ENCODE results near the gene MRPL43. TPM values are rescaled to one million over a fixed set of nuclear protein-coding genes. Genes with fewer than 3 reads are reported as not detected.

MRPL43 gene
- polyA plus RNA-seq, 1 donor: 73.6 TPM

- no peak for DNase-seq (ENCODE audit: low read depth)
Observed at GRCh38 chr10:101020427-101021075, 33.3 kb upstream of the MRPL43 start.

GRCh38 chr10:101019440-101019703 is 32.1 kb upstream of the MRPL43 start:
- no peak for DNase-seq (ENCODE audit: low read depth)

- DNase-seq (ENCODE audit: low read depth): no peak
Observed at GRCh38 chr10:101018600-101019439, 31.5 kb upstream of the MRPL43 start.

DNA sequence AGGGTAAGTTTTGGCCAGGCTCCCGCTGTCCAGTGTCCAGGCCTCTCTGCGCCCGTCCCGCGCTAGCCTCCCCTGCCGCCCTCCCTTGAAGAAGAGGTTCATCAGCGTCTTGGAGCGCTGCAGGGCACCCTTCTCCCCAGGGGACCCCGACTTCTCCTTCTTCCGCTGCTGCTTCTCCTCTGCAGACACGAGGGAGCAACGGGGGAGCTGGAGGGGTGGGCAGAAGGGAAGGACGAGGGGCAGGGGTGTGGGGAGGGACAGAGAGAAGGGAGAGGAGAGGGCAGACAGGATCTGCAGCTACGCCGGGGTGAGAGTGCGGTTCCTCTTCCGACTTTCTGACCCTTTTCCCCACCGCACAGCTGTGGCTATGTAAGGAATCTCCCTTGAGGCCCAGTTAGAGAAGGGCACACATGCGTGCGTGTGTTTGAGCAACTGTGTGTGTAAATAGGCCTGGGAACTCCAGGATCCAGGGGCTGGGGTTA is 30.9 kb upstream of the MRPL43 start:
- DNase-seq (ENCODE audit: low read depth): no peak

DNA sequence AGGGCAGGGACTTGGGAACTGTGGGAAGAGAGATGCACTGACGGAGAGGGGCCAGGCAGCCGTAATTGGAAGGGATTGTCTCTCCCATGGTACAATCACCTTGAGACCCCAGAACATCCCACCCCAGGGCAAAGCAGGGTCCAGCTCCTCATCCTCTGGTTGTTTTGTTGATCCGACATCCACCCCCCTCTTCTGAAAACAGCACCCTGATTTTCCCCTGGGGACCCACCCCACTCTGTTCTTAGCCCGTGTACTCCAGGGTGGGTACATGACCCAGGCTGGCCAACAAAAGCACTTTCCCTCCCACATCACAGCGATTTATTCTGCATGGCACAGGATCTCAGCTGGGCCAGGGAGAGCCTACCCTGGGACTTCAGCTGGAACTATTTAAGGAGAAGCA is 29.5 kb upstream of the MRPL43 start:
- DNase-seq (ENCODE audit: low read depth): no peak

- no peak for DNase-seq (ENCODE audit: low read depth)
Observed at GRCh38 chr10:101015582-101015973, 28.3 kb upstream of the MRPL43 start.

GRCh38 chr10:101014966-101015581 is 27.8 kb upstream of the MRPL43 start:
- DNase-seq (ENCODE audit: low read depth): no peak

- no peak for DNase-seq (ENCODE audit: low read depth)
Observed at GRCh38 chr10:101014230-101014884, 27.1 kb upstream of the MRPL43 start.

GRCh38 chr10:101013365-101013825 is 26.1 kb upstream of the MRPL43 start:
- DNase-seq (ENCODE audit: low read depth): no peak

DNA sequence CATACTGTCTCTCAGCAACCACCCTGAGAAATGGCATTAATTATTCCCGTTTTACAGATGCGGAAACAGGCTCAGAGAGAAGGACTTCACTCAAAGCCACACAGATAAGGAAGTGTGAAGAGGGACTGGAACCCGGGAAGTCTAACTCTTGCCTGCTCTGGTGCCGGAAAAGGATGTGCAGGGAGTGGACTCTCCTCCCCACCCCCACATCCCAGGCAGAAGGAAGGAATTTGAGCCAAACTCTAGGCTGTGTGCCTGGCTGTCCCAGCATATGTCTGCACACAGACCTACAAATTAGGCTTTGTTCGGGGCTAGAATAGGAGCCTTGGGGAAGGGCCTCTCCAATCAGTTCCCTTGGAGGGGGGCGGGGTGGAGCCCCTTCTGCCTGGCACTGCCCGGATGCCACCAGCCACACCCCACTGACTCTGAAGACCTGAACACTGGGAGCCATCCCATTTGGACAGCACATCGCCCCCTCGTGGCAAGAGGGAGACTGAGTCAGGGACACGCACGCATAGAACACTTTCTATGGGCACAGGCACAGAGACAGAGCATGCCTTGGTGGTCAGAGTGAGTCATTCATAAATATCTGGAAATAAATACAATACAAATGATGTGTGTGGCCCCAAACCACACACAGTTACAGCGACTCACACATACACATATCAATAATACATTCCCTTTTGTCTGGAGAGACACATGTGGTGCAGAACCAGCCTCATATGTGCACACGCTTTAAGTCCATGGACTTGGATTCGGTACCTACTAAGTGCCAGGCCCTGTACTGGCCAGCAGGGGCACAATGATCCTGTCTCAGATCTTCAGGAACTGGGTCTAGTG is 25.4 kb upstream of the MRPL43 start:
- DNase-seq (ENCODE audit: low read depth): no peak

DNA sequence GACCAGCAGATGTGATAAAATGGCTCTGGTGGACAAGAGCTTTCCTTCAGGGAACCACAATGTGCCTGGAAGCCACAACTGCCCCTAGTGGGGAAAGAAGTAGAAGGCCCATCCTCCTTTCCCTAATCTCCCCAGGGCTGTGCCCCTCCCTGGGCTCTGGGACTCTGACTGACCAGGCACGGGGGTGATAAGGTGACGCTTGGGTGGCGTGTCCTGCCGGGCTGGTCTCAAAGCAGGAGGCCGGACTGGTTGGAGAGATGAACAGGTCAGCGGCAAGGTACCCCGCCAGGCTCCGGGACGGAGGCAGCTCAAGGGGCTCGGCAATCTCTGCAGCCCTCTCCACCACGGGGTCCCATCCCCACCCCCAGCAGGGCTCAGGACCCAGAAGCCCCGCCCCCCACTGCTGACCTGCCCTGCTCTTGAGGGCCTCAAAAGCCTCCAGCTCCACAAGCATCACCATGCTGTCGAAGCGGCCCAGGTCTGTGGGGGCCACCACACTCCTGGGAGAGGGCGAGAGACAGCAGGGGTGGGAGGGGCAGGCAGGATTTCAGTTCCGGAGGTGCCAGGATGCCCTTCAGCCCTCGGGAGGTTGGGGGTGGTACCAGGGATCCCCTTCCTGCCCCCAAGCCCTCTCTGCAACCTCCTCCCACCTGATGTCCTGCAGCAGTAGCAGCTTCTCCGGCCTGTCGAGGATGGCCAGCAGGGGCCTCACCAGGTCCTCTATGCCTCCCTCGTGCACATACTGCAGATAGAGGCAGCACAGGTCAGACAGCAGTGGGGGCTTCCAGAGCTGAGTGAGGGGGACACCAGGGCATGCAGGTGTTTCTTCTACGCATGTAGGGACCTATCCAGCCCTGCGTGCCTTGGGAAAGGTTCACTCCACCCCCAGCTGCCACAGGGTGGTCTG is 24.5 kb upstream of the MRPL43 start:
- DNase-seq (ENCODE audit: low read depth): no peak

- no peak for DNase-seq (ENCODE audit: low read depth)
Observed at GRCh38 chr10:101010329-101010728, 23.0 kb upstream of the MRPL43 start.

GRCh38 chr10:101008823-101009423 is 21.6 kb upstream of the MRPL43 start:
- DNase-seq (ENCODE audit: low read depth): no peak

DNA sequence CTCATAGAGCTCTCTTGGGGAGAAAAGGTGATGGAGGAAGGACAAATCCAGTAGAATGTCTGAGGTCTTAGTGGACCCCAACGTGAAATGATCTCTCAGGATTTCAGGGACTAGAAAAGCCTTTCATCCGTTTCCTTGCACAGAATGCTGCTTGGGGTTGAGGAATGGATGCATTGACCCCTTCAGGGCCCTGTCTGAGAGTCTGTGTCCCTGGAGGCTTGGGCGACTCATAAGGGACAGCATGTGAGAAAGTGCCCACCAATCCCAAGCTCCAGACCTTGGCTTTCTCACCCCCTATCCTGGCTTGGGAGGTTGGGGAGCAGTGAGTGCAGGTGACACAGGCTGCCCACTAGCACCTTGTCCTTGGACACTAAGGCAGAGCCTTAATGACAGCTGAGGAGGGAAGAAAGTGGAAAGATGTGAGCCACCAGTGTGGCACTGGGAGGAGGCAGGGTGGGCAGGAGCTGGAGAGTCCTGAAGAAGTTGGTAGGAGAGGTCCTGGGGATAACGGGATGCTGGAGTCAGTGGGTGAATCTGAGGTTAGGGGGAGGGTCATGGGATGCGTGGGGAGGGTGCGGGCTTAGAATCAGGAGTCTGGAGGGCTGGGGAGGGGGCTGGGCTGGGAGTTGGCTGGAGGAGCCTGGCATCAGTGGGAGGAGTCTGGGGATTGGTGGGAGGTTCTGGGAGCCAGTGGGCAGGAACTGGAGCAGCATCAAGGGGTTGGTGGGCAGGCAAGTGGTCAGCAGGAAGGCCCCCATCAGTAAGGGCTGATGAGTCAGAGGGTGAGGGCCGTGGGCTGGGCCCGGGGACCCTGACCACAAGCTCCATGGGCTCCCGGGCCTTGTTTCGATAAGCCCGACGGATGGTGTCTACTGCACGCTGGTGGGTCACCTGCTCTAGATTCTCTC is 20.9 kb upstream of the MRPL43 start:
- no peak for DNase-seq (ENCODE audit: low read depth)

DNA sequence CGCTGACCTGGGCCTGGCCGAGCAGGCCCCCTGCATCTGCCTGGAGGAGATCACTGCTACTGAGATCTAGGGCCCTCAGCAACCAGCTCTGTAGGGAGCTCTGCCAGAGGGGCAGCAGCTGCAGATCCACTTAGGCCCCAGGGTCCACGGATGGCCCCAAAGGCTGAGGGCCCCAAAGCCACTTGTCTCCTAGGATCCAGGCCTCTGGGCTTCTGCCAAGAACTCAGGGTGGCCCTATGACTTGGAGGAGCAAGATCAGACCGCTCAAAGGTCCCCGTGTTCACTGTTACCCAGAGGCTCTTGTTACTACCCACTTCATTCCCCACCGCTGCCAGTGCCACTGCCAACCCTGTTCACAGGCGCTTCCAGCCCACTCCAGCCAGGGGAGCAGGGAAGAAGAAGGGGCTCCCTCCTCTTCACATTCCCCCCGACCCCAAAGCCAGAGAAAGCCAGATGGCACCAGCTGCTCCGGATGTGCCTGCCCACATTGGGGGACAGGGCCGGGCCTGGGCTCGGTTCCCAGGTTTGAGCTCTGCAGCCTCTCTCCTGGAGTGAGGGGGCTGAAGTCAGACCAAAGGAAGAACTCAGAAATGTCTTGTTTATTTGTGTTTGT is 19.9 kb upstream of the MRPL43 start:
- no peak for DNase-seq (ENCODE audit: low read depth)

DNA sequence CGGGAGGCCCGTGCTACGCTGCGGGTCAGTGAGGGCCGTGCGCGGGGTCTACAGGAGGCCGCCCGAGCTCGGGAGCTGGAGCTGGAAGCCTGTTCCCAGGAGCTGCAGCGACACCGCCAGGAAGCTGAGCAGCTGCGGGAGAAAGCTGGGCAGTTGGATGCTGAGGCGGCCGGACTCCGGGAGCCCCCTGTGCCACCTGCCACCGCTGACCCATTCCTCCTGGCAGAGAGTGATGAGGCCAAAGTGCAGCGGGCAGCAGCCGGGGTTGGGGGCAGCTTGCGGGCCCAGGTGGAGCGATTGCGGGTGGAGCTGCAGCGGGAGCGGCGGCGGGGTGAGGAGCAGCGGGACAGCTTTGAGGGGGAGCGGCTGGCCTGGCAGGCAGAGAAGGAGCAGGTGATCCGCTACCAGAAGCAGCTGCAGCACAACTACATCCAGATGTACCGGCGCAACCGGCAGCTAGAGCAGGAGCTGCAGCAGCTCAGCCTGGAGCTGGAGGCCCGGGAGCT is 19.3 kb upstream of the MRPL43 start:
- DNase-seq (ENCODE audit: low read depth): no peak

GRCh38 chr10:101005869-101006567 is 18.7 kb upstream of the MRPL43 start:
- DNase-seq (ENCODE audit: low read depth): no peak

- no peak for DNase-seq (ENCODE audit: low read depth)
Observed at GRCh38 chr10:101005361-101005760, 18.1 kb upstream of the MRPL43 start.
